HG03342 (cell line): ENCODE data around the gene SGMS2.
"Not testable (repeated sequence)": the region's sequence is repeated elsewhere in the genome, so short reads cannot be mapped to it uniquely, and the experiment has no call there.

Source experiments
- ATAC-seq: cut with Tn5 transposase; IDR thresholded peaks from one replicate; pipeline ENCODE4 v1.9.1; 2021; ENCODE audit warnings: mild to moderate bottlenecking, moderate library complexity; ENCODE audit not compliant: unreplicated experiment

SGMS2 gene

DNA sequence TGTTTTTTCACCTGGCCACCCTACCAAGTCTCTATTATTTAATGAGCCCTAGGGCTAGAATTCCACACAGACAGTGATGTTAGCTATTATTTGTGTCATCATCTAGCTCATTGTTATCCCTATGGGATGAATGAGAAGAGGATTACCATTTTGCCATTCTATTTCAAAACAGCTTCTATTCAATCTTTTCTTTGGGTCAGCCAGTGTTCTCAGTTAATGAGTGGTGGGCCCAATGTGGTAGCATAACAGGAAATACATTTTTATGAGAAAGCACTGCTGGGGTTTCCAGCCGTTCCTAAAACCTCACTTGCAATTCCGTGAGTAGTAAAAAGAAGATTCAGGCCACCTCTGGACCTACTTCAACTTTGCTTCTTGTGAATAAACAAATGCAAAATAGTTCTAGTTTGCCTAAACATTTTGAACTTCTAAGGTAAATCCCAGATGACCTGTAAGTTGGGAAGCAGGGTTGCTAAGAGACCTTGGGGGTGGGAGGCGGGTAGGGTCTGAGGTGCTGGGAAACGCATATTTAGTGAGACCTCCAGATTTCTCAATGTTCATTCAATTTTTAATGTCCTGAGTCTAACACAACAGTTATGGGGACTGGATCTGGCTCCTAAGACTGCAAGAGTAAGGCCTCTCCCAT, 81.8 kb downstream of the SGMS2 start:
- no peak for ATAC-seq

DNA sequence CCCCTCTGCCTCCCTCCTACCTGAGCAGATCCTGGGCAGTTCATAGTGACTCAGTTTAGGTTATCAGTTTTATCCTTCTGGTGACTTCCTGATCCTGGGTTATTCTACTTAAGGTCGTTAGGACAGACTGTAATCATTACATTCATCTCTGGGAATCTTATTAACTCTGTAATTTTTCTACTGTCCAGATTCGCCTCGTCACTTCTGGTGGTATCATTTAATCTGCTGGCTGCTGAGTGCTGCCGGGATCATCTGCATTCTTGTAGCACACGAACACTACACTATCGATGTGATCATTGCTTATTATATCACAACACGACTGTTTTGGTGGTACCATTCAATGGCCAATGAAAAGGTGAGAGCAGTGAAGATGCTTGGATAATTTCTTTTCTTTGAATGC, 83.6 kb downstream of the SGMS2 start:
- ATAC-seq: no peak

DNA sequence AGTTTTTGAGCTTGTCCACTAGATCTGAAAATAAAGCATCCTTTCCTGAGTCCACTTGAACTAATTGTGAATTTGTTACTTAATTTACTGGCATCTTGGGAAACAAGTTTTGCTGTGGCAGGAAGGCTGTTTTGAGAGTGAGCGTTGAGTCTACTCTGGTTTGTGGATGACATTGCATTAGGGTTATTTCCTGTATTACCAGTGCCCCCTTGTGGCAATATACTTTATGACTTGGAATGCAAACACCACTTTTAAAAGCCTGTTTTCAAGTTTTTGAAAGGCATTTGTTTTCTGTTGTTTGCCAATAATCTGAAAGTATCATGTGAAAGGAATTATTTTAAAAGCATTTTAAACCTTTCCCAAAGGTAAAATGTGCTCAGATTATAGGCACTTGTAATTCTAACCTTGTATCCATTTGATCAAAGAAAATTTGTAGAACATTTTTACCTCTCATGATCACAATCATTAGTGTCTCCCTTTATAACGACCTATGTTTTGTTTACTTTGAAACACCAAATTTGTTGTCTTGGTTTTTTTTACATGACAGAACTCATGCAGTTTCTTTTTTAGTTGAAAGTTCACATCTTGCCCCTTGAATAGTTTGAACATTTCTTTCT, 88.7 kb downstream of the SGMS2 start:
- peak; percentile 93 for ATAC-seq

DNA sequence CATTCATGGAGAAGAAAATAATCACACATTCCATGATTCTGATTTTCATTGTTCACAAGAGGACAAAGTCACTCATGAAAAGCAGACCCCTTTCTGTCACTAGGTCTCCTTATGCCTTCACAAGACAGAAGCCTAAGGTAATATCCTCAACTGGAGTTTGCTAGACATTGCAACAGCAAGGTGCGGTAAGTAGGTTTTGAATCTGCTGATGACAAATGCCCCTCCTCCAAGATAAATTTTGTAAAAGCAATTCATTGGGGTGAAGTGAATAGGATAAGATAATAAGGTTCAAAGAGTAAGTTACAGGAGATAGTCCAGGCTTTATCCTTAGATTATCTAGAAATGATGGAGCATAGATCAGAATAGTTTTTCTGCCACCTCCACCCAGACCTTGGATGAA, 90.5 kb downstream of the SGMS2 start:
- ATAC-seq: no peak

DNA sequence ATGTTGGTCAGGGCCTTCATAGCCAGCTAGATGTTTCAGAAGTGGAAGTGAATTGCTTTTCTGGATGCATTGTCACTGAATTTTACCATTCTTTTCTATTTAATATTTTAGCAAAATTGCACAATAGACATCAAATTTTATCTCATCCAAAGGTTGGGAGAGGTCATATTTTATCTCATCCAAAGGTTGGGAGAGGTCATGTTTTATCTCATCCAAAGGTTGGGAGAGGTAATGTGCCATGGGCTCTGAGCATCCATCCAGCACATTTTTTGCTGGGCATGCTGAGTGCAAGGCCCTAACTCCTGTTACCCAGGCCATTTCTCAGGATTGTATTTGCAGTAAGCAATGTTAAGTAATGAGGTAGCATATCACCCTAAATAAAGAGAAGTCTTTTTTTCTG, 91.9 kb downstream of the SGMS2 start:
- no peak for ATAC-seq

DNA sequence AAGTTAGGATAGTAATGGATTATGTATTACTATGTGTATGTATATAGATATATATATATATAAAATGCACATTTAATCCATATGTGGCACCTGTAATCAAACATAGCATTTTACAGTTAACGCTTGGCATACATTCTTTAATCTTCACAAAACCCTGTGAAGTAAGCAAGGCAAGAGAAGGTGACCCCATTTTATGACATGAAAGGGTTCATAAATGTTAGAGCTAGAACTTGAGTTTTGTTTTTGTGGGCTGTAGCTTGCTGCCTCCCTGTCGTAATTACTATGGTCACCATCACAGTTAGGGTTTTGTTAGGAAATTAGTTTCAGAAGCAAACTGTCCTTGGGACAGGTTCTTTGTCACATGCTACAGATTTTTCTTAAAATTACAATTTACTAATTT, 92.8 kb downstream of the SGMS2 start:
- ATAC-seq: no peak

DNA sequence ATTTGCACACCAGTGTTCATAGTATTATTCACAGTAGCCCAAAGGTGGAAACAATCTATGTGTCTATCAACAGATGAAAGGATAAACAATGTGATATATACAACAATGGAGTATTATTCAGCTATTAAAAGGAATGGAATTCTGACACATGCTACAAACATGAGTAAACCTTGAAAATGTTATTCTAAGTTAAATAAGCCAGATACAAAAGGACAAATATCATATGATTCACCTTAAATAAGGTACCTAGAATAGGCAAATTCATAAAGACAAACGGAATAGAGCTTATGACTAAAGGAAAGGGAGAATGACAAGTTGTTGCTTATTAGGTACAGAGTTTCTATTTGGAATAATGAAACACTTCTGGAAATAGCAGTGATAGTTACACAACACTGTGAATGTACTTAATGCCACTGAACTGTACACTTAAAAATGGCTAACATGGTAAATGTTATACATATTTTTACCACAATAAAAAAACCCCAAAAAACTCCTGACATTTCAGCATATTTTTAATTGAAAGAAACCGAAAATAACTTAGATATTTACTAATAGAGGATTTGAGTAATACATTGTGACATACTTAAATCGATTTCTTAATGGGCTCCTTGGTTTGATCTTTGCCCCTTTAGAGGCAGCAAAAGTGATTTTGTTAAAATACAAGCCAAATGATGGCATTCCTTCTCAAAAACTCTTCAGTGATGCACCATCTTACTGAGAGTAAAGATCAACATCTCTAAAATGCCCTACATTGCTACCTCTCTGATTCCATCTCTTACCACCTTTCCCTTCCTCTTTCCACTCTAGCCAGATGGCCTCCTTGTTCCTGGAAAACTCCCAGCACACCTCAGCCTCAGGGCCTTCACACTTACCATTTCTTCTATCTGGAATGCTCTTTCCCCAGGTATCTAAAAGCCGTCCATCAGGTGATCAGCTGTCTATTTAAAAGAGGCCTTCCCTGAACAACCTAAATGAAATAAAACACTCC, 98.0 kb downstream of the SGMS2 start:
- ATAC-seq: no peak

DNA sequence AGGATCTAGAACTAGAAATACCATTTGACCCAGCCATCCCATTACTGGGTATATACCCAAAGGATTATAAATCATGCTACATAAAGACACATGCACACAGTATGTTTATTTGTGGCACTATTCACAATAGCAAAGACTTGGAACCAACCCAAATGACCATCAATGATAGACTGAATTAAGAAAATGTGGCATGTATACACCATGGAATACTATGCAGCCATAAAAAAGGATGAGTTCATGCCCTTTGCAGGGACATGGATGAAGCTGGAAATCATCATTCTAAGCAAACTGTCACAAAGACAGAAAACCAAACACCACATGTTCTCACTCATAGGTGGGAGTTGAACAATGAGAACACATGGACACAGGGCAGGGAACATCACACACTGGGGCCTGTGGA, 101.0 kb downstream of the SGMS2 start:
- not testable (repeated sequence) for ATAC-seq

DNA sequence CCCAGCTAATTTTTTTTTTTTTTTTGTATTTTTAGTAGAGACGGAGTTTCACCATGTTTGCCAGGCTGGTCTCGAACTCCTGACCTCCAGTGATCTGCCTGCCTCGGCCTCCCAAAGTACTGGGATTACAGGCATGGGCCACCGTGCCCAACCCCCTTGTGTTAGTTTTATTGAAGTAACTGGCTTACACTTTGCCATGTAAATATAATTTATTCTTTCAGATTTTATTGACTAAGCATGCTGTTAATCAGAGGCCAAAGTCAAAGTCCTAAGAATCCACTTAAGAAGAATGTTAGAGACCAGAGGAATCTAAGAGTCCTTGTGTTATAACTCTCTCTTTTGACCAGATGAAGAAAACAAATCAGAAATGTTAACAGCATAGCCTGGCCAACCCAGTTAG, 102.1 kb downstream of the SGMS2 start:
- not testable (repeated sequence) for ATAC-seq

DNA sequence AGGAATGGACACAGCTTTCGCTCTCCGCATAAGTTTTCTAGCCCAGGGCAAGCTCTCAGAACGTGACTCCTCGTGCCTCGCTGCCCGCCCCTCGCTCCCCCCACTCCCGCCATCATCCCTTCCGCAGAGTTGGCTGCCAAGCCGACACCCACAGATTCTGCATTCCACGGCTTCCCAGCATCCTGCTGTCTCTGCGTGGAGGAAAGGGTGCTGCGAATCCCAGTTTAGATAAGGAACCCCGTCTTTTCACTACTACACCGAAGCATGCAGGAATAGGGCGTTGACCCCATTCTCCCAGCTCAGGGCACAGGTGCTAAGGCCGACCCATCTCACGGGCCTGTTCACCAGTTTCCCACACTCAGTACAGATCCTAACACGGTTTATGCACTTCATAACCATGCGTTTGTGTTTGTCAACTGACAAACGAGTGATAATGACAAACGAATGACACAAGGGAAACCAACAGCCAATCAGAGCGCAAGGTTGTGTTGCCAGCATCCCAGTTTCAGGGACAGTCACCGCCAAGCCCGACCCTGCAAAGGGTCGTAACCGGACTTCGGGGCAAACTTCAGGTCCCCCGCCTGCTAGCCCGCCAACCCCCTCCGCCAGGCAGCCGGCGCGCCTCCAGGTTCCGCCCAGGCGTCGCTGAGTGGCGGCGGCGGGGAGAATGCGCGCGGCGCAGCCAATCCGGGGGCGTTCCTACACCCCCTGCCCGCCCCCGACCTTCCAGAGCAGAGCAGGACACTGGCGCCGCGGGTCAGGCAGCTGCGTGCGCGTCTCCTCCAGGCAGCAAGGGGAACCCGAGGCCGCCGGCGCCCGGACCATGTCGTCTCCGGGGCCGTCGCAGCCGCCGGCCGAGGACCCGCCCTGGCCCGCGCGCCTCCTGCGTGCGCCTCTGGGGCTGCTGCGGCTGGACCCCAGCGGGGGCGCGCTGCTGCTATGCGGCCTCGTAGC, 106.4 kb downstream of the SGMS2 start, which contains the start of gene CYP2U1:
Gene CYP2U1 (plus strand): TSS at position 729 of the 954 bp plus-strand sequence. CDS start 95 bp downstream, at position 824.
- ATAC-seq: peak; percentile 95

DNA sequence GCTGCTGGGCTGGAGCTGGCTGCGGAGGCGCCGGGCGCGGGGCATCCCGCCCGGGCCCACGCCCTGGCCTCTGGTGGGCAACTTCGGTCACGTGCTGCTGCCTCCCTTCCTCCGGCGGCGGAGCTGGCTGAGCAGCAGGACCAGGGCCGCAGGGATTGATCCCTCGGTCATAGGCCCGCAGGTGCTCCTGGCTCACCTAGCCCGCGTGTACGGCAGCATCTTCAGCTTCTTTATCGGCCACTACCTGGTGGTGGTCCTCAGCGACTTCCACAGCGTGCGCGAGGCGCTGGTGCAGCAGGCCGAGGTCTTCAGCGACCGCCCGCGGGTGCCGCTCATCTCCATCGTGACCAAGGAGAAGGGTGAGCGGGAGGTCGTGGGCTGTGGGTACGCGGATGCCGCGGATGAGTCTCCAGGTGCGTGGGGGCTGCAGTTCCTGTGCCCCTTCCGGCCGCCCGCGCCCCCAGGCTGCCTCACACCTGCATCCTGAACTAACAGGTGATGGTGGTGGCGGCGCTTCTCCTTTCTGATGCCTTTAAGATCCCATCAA, 107.1 kb downstream of the SGMS2 start:
- ATAC-seq: peak; percentile 23

DNA sequence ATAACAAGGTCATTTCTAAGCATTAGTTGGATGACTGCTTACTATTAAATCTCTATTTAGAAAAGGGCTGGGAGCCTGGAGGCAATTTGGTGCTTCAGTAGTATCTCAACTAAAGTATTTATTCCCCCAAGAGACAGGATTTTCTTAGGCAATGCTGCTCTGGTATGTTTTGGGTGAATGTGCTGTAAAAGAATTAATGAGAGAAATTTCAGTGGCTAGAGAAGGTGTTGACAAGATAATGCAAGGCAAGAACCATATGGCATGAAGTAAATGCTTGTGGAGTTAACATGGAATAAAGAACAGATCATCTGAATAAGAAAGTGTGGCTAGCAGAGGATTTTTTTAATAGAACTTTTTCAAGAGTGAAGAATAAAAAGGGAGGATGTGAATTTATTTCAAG, 110.5 kb downstream of the SGMS2 start:
- no peak for ATAC-seq

DNA sequence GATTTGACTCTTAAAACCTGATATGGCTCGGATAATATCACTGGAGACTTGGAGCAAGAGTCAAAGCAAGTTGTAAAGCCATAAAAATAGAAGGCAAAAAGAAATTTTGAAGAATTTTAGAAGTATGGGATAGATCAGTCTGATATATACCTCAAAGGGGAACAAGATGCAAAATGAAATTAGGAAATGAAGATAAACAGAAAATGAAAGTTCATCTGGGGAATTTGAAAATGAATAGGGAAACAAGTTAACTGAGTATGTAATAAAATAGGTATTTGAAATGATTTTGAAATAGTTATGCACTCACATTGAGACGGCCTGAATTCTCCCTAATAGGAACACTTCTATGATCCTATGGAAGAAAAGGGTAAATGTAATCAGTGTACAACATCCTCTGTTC, 112.3 kb downstream of the SGMS2 start:
- ATAC-seq: no peak

DNA sequence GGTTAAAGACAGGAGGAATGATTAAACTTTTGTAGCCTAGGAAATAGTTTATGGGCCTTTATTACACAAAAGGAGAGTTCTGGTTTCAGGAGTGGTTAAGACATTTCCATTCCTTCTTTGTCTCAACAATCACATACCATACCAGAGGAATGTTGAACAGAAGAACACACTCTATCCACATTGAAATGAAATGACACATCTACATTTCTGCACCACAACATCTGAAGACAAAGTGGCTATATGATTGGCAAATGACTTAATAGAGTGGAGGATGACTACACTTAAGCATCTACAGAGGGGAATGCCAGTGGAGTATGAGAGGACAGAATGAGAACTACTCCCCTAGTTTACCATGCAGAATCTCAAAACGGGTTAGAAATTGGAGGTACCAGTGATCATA, 114.6 kb downstream of the SGMS2 start:
- no peak for ATAC-seq

DNA sequence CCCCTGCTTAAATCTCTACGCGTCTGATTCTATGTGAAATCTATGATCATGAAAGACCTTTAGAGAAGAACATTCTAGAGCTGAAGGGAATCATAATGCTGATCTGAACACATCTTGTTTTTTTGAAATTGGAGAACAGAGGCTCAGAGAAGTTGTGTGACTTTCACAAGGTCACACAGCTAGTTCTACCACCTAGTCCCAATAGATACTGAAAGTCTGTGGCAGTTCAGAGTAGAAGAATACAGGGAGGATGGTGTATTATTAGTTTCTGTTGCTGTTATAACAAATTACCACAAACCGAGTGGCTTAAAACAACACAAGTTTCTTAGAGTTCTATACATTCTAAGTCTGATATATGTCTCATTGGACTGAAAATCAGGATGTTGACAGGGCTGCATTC, 121.1 kb downstream of the SGMS2 start:
- no peak for ATAC-seq

DNA sequence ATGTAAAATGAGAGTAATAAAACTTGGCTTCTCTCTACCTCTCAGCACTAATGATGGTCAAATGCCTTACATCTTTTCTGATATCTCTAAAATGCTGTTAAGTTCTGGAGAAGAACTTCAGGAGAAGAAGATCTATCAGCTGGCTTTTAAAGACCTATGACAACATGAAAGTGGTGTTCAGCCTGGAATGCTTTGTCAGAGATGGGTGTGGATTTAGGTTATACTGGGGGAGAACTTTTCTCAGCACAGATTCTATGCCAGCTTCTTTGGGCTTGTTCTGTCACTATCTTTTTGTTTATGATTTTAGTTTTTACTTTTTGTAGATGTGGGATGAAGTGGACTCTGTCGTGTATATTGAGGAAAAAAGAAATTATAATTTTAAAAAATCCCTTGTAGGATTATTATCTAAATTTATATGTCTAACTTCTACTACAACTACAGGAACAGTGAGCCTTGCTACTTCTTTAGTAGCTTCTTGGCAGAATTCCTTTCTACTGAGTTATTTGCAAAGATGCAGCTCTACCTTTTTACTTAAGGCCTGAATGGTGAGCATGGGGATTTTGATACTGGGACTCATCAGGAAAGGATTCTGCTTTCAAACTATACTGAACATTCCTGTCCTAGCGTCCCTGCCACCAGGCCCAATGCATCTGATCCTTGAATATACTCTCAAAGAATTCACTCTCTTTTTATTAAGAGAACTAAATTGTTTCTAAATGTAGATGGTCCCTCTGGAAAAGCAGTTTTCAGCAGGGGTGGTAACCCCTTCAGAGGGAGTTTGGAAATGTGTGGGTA, 126.2 kb downstream of the SGMS2 start:
- no peak for ATAC-seq

DNA sequence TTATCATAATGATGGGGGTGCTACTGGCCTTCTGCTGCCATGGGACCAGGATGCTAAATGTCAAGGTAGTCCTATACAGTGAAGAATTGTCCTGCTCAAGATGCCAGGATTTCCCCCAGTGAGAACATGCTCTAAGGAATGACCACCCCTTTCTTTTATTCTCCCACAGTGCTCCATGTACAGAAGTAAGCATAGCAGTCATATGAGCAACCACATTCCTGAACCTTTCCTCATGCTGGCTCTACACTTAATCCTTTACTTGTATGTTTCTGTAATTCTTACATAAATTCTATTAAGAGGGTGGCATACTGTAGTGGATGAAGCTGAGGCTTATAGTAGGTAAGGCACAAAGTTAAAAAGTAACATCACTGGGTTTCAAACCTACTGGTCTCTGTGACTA, 126.8 kb downstream of the SGMS2 start:
- no peak for ATAC-seq

DNA sequence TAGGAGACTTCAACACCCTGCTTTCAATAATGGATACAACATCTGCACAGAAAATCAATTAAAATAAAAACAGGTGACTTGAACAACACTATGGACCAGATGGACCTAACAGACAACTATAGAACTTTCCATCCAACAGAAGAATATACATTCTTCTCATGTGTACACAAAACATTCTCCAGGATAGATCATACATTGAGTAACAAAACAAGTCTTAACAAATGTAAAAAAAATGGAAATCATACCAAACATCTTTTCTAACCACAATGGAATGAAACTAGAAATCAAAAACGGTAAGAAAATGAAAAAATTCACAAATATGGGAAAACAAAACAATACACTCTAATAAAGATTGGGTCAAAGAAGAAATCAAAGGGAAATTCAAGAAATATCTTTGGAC, 131.3 kb downstream of the SGMS2 start:
- ATAC-seq: no peak
